OCI-LY7 (cell line): Measurements from ENCODE around the gene DRGX.

Experiments used
- EZH2phosphoT487 ChIP-seq: fragments of 200-600 bp; sonication (generic); IDR thresholded peaks from 2 replicates; pipeline ENCODE4 v1.6.1; 2018; ENCODE audit warnings: low read depth, borderline replicate concordance, mild to moderate bottlenecking, mixed run types, antibody characterized with exemption, low read length, moderate library complexity, mixed read lengths
- TF ChIP-seq, protein P1 (sequence below): fragments of 200-600 bp; sonication (generic); conservative IDR thresholded peaks from 2 replicates; pipeline ENCODE4 v1.5.1; 2014; ENCODE audit warnings: mild to moderate bottlenecking, antibody characterized with exemption, low read length, moderate library complexity, mixed read lengths

DNA sequence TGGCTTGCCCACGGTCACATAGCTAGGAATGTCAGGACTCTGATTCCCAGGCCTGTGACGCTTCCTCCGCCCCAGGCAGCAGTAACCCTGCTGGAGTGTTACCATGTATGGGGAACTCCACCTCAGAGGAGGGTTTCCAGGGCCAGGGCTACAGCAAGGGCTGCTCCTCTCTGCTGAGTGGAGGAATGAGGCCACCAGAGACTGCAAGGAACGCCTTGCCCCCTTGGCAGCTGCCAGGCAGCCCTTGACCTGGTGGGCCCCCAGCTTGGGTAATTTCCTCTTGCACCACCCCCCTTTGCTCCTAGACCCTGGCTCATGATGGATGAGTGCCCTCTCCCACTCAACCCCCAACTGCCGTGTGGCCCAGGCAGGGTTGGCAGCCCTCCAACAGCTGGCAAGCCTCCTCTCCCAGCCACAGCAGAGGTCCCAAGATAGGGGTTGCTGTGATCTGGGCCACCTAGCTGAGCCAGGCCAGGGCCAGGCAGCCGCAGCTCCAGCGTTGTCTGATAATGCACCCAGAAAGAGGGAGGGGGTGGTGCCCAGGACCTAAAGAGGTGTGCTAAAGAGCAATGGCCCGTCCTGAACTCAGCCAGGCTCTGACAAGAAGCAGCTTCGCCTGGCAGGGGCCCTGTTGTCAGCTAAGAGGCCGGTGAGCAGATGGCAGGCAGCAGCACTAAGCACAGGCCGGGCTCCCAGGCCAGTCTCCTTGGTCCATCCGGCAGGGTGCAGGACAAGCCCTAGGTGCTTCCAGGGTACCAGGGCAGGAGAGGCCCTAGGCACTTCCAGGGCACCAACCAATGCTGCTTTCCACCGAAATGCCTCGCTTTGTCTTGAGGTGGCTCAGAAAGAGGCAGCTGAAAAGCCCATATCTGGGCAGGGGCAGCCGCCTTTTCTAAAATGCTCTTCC, 35.4 kb downstream of the DRGX start:
- TF ChIP-seq EZH2phosphoT487, result no peak
- TF ChIP-seq, protein P1, sequence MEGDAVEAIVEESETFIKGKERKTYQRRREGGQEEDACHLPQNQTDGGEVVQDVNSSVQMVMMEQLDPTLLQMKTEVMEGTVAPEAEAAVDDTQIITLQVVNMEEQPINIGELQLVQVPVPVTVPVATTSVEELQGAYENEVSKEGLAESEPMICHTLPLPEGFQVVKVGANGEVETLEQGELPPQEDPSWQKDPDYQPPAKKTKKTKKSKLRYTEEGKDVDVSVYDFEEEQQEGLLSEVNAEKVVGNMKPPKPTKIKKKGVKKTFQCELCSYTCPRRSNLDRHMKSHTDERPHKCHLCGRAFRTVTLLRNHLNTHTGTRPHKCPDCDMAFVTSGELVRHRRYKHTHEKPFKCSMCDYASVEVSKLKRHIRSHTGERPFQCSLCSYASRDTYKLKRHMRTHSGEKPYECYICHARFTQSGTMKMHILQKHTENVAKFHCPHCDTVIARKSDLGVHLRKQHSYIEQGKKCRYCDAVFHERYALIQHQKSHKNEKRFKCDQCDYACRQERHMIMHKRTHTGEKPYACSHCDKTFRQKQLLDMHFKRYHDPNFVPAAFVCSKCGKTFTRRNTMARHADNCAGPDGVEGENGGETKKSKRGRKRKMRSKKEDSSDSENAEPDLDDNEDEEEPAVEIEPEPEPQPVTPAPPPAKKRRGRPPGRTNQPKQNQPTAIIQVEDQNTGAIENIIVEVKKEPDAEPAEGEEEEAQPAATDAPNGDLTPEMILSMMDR, result no peak
